H4 (cell line): Measurements from ENCODE around the gene CCDC106. TPM values are rescaled to one million over a fixed set of nuclear protein-coding genes. Genes with fewer than 3 reads are reported as not detected.

ENCODE experiments used
- DNase-seq: peaks from one replicate; pipeline ENCODE4 v3.0.0-alpha.2; 2015; ENCODE audit warnings: low spot score
- total RNA-seq: library from RNA; depleted of rRNA; stranded (reverse); fragments of >200 nt; shearing (Covaris generic); gene quantifications from 2 replicates; pipeline ENCODE4 v1.2.3, GENCODE V29; 2014

The CCDC106 gene
- total RNA-seq, 1 experiment from 2014 or later, result 2.4 TPM

DNA sequence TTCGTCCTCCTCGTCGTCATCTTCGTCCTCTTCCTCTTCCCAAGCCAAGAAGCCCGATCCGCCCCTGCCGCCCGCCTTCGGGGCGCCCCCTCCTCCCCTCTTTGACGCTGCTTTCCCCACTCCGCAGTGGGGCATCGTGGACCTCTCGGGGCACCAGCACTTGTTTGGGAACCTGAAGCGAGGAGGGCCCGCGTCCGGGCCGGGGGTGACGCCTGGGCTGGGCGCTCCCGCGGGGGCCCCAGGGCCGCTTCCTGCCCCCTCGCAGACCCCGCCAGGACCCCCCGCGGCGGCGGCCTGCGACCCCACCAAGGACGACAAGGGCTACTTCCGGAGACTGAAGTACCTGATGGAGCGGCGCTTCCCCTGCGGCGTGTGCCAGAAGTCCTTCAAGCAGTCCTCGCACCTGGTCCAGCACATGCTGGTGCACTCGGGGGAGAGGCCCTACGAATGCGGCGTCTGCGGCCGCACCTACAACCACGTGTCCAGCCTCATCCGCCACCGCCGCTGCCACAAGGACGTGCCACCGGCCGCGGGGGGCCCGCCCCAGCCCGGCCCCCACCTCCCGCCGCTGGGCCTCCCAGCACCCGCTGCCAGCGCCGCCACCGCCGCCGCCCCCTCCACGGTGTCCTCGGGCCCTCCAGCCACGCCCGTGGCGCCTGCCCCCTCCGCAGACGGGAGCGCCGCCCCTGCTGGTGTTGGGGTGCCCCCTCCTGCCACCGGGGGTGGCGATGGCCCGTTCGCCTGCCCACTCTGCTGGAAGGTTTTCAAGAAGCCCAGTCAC, 33.9 kb upstream of the CCDC106 start:
- DNase-seq, result no peak

DNA sequence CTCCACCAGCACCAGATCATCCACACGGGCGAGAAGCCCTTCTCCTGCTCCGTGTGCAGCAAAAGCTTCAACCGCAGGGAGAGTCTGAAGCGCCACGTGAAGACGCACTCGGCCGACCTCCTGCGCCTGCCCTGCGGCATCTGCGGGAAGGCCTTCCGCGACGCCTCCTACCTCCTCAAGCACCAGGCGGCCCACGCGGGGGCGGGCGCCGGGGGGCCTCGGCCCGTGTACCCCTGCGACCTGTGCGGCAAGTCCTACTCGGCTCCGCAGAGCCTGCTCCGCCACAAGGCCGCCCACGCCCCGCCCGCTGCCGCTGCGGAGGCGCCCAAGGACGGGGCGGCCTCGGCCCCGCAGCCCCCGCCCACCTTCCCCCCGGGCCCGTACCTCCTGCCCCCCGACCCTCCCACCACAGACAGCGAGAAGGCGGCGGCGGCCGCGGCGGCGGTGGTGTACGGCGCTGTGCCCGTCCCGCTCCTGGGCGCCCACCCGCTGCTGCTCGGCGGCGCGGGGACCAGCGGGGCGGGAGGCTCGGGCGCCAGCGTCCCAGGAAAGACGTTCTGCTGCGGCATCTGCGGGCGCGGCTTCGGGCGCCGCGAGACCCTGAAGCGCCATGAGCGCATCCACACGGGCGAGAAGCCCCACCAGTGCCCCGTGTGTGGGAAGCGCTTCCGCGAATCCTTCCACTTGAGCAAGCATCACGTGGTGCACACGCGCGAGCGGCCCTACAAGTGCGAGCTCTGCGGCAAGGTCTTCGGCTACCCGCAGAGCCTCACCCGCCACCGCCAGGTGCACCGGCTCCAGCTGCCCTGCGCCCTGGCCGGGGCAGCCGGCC, 33.1 kb upstream of the CCDC106 start:
- no peak for DNase-seq

DNA sequence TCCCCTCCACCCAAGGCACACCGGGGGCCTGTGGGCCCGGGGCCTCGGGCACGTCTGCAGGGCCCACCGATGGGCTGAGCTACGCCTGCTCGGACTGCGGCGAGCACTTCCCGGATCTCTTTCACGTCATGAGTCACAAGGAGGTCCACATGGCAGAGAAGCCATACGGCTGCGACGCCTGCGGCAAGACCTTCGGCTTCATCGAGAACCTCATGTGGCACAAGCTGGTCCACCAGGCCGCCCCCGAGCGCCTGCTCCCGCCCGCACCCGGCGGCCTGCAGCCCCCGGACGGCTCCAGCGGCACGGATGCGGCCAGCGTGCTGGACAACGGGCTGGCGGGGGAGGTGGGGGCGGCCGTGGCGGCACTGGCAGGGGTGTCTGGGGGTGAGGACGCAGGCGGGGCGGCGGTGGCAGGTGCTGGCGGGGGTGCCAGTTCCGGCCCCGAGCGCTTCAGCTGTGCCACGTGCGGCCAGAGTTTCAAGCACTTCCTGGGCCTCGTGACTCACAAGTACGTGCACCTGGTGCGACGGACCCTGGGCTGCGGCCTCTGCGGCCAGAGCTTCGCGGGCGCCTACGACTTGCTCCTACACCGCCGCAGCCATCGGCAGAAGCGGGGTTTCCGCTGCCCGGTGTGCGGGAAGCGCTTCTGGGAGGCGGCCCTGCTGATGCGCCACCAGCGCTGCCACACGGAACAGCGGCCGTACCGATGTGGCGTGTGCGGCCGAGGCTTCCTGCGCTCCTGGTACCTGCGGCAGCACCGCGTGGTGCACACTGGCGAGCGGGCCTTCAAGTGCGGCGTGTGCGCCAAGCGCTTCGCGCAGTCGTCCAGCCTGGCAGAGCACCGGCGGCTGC, 32.2 kb upstream of the CCDC106 start:
- DNase-seq, result no peak

DNA sequence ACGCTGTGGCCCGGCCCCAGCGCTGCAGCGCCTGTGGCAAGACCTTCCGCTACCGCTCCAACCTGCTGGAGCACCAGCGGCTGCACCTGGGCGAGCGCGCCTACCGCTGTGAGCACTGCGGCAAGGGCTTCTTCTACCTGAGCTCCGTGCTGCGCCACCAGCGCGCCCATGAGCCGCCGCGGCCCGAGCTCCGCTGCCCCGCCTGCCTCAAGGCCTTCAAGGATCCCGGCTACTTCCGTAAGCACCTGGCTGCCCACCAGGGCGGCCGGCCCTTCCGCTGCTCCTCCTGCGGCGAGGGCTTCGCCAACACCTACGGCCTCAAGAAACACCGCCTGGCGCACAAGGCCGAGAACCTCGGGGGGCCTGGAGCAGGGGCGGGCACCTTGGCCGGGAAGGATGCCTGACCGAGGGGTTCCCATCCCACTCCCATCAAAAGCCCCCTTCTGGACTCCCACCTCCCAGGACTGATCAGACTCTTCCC, 31.6 kb upstream of the CCDC106 start:
- no peak for DNase-seq

DNA sequence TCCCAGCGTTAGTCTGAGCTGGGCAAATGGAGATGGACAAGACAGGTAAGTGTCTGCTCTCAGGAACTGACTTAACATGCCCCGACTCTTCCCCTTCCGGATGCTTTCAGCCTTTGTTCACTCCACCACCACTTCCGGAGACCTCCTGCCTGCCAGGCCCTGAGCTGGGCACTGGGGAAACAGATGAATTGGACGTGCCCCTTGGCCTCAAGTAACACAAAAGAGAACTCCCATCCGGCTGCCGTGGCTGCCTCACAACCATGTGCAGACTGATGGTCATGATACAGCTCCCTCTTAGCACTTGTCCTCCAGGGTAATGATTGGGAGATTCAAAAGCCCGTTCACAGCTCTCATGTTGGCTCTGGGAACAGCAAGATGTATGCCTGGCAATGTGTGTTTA, 30.6 kb upstream of the CCDC106 start:
- no peak for DNase-seq

DNA sequence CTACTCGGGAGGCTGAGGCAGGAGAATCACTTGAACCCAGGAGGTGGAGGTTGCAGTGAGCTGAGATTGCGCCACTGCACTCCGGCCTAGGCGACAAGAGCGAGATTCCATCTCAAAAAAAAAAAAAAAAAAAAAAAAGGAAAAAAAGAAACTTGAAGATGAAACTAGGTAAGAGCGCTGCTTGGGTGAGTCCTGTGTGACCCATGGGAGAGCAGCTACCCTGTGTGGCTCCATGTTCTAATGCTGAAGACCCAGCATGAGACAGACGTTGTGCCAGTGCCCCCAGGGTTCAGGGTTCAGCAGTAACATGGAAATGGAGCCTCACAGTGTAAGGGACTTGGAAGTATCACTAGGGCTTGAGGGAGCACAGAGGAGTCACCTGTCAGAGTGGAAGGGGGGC, 29.6 kb upstream of the CCDC106 start:
- DNase-seq, result no peak

DNA sequence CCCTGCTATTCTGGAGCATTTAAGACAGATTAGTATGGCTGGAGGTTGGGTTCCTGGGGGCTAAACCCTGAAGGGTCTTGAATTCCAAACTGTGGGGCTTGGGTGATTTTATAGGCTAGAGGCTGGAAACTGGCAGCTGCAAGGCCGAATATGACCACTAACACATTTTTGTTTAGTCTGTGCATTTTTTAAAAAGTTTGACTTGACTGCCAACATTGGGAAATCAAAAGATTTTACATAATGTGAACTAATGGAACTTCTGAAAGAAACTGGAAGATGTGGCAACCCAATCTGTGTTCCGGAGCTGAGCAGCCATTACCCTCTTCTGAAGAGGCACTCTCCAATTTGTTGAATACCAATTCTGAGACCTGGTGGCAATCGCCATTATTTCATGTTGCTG, 28.7 kb upstream of the CCDC106 start:
- DNase-seq, result no peak

DNA sequence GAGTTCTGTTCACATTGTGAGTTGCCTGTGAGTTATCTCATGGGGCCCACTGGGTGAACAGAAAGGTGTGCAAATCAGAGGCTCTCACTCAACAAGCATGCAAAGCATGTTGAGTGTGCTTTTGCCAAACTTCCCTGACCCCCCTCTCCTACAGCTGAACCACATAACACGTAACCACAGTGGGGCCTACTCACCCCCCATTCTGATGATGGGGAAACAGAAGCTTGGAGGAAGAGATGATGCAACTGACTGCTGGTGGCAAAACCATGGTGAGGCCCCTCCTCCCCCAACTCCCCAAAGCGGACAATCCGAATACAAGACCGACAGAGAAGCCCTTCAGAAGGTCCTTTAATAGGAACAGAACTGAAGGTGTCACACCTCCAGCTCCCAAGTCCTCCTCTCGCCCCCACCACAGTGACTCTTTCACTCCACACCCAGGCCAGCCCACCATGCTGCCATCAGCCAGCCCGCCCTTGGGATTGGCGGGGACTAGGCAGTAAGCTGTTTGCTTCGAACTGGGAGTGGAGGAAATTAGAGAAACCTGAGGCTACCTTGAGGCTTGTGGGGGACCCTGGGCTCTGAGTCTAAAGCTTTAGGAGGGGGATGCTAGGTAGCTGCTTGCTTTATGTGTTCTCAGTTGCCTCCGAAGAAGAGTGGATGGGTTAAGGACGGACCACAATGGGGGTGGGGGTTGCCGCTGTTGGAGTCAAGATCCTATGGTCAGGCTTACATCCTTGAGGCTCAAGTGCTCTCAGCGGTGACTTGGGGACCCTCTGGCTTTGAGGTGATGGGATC, 27.4 kb upstream of the CCDC106 start:
- no peak for DNase-seq

DNA sequence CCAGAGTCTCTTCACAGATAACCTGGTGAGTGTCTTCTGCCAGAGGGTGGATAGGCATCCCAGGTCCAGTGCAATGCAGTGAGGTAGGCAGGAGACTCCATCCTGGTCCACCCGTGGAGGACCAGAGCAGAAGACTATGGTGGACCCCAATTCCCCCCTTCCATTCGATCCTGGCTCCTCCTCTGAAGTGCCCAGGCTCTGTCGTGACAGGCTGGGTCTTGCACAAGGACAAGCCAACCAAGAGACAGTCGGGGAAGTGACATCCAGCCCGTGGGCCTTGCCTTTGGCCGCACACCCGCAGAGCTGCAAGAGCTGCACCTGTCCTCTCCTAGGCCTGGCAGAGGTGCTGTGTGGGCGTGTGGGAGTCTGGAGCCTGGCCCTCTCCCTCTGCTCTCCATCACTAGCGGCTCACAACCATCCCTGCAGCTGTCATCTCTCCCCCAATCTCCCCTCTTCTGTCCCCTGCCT, 26.8 kb upstream of the CCDC106 start:
- DNase-seq, result no peak

DNA sequence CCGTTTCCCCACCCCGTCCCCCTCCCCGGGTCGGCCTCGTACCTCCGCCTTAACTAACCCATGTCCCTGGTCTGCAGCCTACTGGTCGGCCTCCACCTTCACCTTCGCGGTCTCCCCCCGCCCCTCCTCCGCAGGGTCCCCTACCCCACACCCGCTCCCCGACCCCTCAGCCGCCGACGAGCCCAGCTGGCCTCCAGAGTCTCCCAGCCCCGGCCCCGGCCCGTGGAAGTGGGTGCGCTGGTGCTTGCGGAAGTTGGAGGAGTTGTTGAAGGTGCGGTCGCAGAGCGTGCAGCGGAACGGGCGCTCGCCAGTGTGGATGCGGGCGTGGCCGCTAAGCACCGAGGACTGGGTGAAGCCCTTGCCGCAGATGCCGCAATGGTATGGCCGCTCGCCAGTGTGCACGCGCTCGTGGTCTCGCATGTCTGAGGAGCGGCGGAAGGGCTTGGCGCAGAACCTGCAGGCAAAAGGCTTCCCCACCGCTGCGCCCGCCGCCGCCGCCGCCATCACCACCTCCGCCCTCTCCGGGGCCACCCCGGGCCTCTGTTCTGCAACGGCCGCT, 26.3 kb upstream of the CCDC106 start:
- no peak for DNase-seq

DNA sequence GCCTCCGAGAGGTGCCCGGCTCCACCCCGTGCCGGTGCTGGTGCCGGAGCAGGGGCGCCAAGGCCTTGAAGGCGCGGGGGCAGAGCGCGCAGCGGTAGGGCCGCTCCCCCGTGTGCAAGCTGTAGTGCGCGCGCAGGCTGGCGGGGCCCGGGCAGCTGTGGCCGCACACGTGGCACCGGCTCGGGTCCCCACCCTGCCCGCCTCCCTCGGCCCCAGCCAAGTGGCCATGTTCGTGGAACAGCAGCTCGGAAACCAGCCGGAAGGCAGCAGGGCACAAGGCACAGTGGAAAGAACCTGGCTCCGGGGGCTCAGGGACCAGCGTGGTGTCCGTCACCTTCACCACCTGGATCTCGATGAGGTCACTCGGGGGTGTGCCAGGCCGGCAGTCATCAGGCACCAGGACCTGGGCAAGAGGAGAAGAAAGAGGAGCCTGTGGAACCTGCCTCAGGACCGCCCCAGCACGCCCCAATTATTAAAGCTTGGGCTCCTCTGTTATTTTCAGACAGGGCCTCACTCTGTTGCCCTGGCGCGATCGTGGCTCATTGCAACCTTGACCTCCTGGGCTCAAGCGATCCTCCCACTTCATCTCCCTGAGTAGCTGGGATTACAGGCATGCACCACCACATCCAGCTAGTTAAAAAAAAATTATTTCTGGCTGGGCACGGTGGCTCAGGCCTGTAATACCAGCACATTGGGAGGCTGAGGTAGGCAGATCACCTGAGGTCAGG, 25.6 kb upstream of the CCDC106 start:
- no peak for DNase-seq

DNA sequence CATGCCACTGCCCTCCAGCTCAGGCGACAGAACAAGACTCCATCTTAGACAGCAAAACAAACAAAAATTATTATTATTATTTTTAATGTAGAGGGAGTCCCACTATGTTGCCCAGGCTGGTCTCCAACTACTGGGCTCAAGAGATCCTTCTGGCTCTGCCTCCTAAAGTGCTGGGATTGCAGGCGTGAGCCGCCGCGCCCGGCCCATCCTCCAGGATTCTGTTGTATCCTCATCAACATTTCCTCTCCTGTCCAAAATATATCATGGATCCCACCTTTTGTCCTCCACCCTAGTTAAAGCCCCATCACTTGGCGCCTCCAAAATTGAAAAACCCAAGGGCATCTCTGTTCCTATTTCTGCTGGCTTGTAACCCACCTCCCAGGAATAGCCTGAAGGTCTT, 24.9 kb upstream of the CCDC106 start:
- DNase-seq, result no peak

DNA sequence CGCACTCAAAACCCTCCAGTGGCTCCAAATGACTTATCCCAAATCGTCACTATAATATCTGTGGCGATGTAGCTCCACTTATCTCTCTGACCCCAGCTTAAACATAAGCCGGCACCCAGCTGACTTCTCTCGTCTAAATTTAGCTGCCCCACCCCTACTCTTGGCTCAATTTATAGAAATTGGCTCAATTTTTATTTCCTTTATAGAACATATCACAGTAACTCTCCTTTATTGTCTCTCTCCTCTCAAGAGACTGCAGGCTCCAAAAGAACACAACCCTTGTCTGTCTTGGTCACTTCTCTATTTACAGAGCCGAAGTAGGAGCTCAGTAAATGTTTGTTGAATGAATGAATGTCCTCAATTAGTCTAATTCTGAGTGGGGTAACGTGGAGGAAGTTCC, 24.5 kb upstream of the CCDC106 start:
- DNase-seq, result no peak

DNA sequence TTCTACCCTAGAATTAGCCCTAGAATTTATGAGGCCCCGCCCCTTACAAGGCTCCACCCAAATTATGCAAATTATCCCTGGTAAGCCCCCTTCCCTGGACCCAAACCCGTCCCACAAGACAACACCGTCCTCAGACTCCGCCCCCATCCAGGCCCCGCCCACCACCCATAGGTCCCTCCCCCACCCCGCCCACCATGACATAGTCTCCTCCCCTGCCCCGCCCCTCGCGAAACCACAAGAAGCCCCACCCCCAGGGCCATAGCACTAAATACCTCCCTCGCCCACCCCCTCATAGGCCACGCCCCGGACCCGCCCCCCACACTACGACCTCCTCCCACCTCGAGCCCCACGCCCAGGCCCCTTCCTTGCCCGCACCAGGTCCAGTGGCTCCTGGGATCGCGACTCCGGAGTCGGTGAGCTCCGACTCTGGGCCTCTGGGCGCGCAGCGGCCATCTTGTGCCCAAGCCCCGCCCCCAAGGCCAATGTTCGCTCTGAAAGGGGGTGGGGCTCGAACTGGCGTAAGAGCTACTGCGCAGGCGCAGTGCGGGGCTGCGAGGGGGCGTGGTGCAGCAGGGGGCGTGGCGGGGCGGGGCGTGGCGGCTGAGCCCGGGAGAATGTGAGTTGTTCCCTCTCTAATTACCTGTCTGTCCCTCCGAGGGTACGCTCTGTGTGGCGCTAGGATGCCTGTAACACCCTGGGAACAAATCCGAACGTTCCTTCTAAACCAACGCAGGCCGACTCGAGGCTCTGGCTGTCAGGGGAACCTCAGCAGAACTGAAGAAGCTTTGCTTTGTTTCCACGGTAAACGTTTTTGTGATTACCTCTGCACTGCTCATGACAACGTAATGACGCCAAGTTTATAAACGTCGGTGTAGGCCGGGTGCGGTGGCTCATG, 23.7 kb upstream of the CCDC106 start, which contains the start of gene ZNF784:
Gene ZNF784, minus strand, starts transcription at position 458 of the 895 bp plus-strand sequence. Its CDS starts 5 bp downstream, at position 453.
- peak; percentile 95 for DNase-seq

DNA sequence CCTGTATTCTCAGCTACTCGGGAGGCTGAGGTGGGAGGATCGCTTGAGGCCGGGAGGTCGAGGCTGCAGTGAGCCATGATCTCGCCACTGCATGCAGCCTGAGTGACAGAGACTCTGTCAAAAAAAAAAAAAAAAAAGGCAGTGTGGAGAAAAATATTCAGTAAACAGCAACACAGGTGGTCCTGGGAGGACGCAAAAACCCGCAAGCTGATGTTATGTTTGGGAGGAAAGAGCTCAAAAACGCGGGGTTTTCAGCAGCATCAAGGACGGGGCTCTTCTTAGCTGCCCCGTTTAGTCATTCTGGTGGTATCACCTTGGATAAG, 23.0 kb upstream of the CCDC106 start:
- DNase-seq, result no peak

DNA sequence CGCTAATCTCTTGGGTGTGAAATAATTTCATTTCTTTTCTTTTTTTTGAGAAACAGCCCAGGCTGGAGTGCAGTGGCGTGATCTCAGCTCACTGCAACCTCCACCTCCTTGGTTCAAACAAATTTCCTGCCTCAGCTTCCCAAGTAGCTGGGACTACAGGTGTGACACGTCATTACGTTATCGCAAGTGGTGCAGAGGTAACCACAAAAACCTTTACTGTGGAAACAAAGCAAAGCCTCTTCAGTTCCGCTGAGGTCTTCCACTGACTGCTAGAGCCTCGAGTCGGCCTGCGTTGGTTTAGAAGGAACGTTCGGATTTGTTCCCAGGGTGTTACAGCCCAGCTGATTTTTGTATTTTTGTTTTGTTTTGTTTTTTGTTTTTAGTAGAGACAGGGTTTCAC, 21.7 kb upstream of the CCDC106 start:
- DNase-seq, result no peak

DNA sequence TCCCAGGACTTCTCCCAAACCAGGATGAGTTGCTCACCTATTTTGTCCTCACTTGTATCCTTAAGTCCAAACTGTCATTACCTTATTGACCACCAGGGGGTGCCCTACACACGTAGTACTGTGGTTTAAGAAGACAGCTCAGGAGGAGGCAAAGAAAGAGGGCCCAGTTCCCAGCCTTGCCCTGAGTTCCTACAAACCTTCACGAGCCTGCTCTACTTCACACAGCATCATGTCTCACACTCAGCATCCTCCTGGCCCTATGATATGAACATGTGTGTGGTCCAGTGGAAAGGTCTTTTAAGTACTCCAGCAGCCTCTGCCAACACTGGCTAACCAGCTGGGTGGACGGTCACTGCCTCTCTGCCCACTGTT, 15.6 kb upstream of the CCDC106 start:
- peak; percentile 97 for DNase-seq

DNA sequence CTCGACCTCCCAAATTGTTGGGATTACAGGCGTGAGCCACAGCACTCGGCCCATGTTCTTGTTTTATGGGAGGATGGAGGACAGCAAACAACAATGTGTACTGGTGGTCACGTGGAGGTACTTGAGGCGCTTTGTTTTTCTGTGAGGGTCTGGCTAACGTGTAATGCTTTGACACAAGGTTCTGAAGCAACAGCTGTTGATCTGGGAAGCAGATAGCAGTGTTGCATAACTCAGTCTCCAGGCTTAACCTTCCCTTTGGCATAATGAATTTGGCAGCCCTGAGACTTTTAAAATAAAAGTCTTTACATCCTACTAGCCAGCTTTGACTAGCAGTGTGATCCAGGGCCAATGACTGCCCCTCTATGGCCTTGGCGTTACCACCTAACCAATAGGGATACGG, 14.2 kb upstream of the CCDC106 start:
- no peak for DNase-seq

DNA sequence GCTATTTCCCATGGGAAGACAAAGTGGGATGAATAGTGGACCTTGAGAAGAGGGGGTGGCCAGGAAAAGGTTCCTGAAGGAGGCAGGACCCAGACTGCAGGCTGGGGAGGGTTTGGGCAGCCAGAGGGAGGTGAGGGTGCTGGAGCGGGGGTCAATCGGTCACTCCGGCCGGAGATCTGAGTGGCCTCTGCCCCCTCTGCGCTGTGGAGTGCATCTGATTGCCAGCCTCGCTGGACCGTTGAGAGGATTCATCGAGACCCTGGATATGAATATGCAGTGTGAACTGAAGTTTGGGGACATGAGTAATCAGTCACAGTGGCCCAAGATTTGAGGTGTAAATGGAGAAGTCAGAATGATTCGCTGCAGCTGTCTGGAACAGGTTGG, 12.7 kb upstream of the CCDC106 start:
- no peak for DNase-seq
